ENCODE data around the gene PPP1R7. TPM values are rescaled to one million over a fixed set of nuclear protein-coding genes. Genes with fewer than 3 reads are reported as not detected.

Gene PPP1R7
- total RNA-seq, 1 donor from 2014 or later = 55.5 TPM

DNA sequence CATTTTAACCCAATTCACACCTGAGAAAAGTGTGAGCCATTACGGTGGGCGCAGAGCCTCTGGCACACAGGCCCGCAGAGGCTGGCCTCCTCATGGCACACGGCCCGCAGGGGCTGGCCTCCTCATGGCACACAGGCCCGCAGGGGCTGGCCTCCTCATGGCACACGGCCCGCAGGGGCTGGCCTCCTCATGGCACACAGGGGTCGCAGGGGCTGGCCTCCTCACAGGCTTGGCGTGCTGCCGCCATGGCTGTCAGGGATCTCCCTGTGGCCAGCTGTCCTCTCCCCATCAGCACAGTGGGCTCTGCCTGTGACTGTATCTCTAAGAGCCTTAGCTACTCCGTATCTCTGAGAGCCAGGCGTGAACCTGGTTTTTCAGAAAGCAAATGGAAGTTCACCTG, 62.8 kb downstream of the PPP1R7 start:
- TF ChIP-seq CTCF (IDR thresholded peaks at IDR 0.05) = no peak
- Mint-ChIP-seq H3K4me3 (ENCODE audit: unreplicated experiment) (no peak overlapping the region), H3K4me1 (ENCODE audit: unreplicated experiment) (peaks cover 15% of the 10 kb centered on the region), H3K36me3 (ENCODE audit: unreplicated experiment) (no peaks in the 10 kb centered on the region), H3K9me3 (ENCODE audit: unreplicated experiment) (no peaks in the 10 kb centered on the region), H3K27ac (ENCODE audit: unreplicated experiment) (no peak overlapping the region), H3K27me3 (ENCODE audit: unreplicated experiment) (peaks cover 4% of the 10 kb centered on the region)
- DNase-seq (ENCODE audit: extremely low spot score, unreplicated experiment) = no peak

- TF ChIP-seq CTCF (IDR thresholded peaks at IDR 0.05) = no peak
- H3K27ac Mint-ChIP-seq (ENCODE audit: unreplicated experiment) = no peak overlapping the region
- H3K4me3 Mint-ChIP-seq (ENCODE audit: unreplicated experiment) = no peak overlapping the region
- H3K4me1 Mint-ChIP-seq (ENCODE audit: unreplicated experiment) = peaks cover 17% of the 10 kb centered on the region
- no peak for DNase-seq (ENCODE audit: extremely low spot score, unreplicated experiment)
- H3K9me3 Mint-ChIP-seq (ENCODE audit: unreplicated experiment) = no peaks in the 10 kb centered on the region
- peaks cover 4% of the 10 kb centered on the region for H3K27me3 Mint-ChIP-seq (ENCODE audit: unreplicated experiment)
- no peaks in the 10 kb centered on the region for H3K36me3 Mint-ChIP-seq (ENCODE audit: unreplicated experiment)
These were observed 63.3 kb downstream of the PPP1R7 start for GRCh38 chr2:241213567-241213966.

- no peaks in the 10 kb centered on the region for H3K36me3 Mint-ChIP-seq (ENCODE audit: unreplicated experiment)
- no peaks in the 10 kb centered on the region for H3K9me3 Mint-ChIP-seq (ENCODE audit: unreplicated experiment)
- H3K27ac Mint-ChIP-seq (ENCODE audit: unreplicated experiment) = no peak overlapping the region
- peaks cover 4% of the 10 kb centered on the region for H3K27me3 Mint-ChIP-seq (ENCODE audit: unreplicated experiment)
- H3K4me3 Mint-ChIP-seq (ENCODE audit: unreplicated experiment) = no peak overlapping the region
- no peak for DNase-seq (ENCODE audit: extremely low spot score, unreplicated experiment)
- TF ChIP-seq CTCF (IDR thresholded peaks at IDR 0.05) = no peak
- H3K4me1 Mint-ChIP-seq (ENCODE audit: unreplicated experiment) = peaks cover 23% of the 10 kb centered on the region
These were observed 63.9 kb downstream of the PPP1R7 start for GRCh38 chr2:241214209-241214608.

DNA sequence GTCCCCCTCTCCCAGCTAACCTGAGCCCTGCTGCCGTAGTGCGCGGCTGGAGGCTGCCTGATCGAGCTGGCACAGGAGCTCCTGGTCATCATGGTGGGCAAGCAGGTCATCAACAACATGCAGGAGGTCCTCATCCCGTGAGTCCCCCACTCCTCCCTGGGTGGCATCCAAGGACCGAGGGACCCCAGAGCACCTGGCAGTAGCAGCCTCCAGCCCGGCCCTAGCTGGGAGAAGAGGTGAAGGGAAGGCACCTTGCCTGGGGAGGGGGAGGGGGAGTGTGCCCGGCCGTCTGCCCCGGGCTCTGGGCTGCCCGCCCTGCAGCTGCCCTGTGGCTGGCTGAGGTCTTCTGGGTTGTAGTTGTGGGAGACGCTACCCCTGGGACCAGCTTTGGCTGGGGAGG, 64.5 kb downstream of the PPP1R7 start:
- Mint-ChIP-seq H3K9me3 (ENCODE audit: unreplicated experiment) (no peaks in the 10 kb centered on the region), H3K27me3 (ENCODE audit: unreplicated experiment) (peaks cover 4% of the 10 kb centered on the region), H3K4me3 (ENCODE audit: unreplicated experiment) (no peak overlapping the region), H3K27ac (ENCODE audit: unreplicated experiment) (no peak overlapping the region), H3K4me1 (ENCODE audit: unreplicated experiment) (peaks cover 25% of the 10 kb centered on the region), H3K36me3 (ENCODE audit: unreplicated experiment) (no peaks in the 10 kb centered on the region)
- DNase-seq (ENCODE audit: extremely low spot score, unreplicated experiment) = no peak
- TF ChIP-seq CTCF (IDR thresholded peaks at IDR 0.05) = no peak

DNA sequence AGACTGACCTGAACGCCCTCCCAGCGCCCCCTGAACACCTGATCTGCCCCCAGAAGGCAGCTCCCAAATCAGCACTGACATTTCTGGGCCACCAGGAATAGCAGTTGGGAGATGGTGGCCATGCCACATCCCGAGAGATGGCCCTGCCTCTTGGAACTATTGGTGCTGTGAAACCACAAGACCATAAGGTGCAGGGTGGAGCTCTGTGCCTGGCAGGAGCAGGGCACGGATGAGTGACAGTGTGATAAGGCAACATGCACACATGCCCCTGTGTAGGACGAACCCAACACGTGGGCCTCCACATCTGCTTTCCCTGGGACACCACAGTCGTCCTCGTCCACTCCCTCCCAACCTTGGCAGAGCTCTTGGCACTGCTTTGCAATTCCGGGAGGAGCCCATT, 65.2 kb downstream of the PPP1R7 start:
- DNase-seq (ENCODE audit: extremely low spot score, unreplicated experiment) = no peak
- TF ChIP-seq CTCF (IDR thresholded peaks at IDR 0.05) = no peak
- H3K4me3 Mint-ChIP-seq (ENCODE audit: unreplicated experiment) = no peak overlapping the region
- no peaks in the 10 kb centered on the region for H3K9me3 Mint-ChIP-seq (ENCODE audit: unreplicated experiment)
- no peak overlapping the region for H3K27ac Mint-ChIP-seq (ENCODE audit: unreplicated experiment)
- peaks cover 25% of the 10 kb centered on the region for H3K4me1 Mint-ChIP-seq (ENCODE audit: unreplicated experiment)
- no peaks in the 10 kb centered on the region for H3K36me3 Mint-ChIP-seq (ENCODE audit: unreplicated experiment)
- peaks cover 4% of the 10 kb centered on the region for H3K27me3 Mint-ChIP-seq (ENCODE audit: unreplicated experiment)

Measured in osteocyte (in vitro differentiated cells).